HG03097 (cell line): ENCODE results near the gene SVIL.
"Not testable (repeated sequence)": the region's sequence is repeated elsewhere in the genome, so short reads cannot be mapped to it uniquely, and the experiment has no call there.

Experiments used
- ATAC-seq: cut with Tn5 transposase; IDR thresholded peaks from one replicate; pipeline ENCODE4 v1.9.1; 2021; ENCODE audit not compliant: unreplicated experiment, low FRiP score

The SVIL gene

DNA sequence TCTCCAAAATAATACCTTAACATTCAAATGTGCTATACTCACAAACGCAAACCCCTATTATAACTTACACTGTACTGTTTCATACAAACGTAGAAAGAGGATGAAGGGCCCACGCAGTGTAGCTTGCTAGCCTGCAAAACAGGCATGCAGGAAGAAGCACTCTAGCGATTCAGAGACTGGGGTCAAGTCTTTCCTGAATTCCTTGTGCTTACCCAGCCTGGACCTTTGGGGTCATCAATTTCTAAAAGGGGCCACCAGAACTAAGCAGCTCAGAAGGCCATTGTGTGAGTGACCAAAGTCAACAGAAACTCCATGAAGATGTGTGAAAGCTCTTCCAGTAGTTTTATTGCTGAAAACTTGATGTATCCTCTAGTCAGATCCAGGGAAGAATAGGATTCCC is 111.9 kb downstream of the SVIL start:
- ATAC-seq: no peak

DNA sequence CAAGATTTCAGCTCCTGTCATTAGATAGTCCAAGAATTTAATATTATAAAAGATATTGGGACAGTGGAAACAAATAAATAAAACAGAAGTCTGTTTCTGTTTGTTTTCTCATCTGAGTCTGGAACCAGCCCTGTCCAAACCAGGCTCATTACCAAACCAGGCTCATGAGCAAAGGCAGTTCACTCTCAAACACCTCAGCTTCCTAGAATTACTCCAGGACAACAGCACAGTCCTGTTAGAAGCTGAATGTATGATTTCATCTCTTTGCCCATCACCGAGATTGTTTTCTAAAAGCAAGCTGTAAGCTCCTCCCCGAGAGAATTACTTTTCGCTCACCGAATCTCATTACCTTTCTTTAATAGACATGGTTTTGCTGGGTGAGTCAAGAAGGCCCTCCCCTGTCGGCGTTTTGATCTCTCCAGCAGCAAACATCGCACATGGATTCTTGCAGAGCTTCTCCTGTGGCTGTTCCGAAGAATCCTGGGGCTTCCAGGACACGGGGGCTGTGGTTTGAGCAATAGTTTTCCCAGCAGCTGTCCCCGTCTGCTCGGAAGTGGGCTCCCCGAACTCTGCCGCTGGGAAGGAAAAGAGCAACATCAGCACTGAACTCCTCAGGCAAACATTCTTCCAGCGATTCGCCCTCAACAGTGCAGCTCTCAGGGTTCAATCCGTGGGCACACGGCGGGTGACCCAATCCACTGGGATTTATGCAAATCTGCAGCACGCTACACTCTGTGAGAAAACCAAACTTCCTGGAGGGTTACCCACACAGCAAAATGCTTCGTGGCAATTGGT is 112.5 kb downstream of the SVIL start:
- ATAC-seq: no peak

- ATAC-seq: no peak
These were observed 115.1 kb downstream of the SVIL start for GRCh38 chr10:29519659-29520058.

- ATAC-seq: no peak
These were observed 117.3 kb downstream of the SVIL start for GRCh38 chr10:29517352-29517923.

DNA sequence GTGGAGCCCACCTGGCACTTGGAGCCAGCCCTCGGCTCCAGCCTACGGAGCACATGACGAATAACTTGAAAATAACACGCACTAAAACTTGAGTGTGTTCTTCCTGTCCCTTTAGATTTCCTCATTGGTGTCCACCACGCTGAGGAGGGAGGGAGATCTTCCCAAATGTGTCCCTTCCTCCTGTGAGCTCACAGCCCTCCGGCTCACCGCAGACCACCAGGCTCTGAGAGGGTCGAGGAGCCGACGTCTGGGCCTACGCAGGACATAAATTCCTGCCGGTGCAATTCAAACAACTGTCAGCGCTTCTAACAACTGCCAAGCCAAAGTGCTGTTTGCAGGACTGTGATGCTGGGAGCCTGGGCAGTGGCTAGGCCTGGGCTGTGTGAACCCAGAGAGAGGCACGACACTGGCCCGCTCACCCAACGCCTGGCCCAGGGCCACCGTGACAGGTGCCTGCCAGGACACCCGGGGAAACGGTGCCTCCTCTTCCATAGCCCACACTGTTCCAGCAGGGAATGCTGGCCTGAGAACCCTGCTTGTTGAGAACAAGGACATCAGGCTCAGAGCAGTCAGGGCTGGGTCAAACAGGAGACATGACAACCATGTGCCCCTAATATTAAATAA is 118.3 kb downstream of the SVIL start:
- ATAC-seq: not testable (repeated sequence)

DNA sequence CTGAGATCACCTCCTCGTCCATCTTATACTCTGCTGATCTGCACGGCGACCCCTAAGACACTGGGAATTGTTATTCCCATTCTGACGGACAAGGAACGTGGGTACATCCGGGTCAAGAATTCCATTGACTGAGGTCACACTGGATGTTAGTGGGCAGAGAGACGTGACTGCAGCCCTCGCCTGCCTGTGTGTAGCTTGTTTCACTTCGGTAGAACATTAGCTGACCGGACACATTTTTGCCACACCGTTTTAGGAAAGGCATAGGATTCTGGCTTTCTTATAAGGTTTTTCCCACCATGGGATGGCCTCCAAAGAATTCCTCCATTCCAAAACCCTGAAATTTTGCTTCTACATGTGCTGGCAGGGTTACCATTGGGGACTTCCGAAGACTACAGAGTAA is 118.9 kb downstream of the SVIL start:
- ATAC-seq: not testable (repeated sequence)

DNA sequence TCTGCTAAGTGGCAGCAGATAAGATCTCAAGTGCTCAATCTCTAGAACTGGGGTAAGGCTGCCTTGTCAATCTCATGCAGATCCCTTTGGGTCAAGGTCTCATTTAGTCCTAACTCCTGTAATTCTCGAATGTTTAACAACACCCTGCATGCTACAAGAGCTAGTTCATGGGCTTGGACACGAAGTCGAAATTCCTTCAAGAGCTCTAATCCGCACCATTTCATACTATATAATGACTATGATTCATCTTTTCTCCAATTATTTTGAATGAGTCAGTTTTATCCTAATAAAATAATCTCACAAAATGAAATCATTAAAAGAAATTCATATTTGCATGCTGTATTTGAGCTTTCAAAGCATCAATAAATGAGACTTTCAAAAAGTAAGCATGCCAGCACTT is 119.7 kb downstream of the SVIL start:
- ATAC-seq: not testable (repeated sequence)

DNA sequence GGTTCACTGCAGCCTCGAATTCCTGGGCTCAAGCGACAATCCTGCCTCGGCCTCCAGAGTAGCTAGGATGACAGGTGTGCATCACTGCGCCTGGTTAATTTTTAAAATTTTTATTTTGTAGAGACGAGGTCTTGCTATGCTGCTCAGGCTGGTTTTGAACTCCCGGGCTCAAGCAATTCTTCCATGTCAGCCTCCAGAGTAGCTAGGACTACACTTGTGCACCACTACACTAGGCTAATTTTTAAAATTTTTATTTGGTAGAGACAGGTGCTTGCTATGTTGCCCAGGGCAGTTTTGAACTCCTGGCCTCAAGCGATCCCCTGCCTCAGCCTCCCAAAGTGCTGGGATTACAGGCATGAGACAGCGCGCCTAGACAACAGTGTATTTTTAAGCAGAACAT is 120.5 kb downstream of the SVIL start:
- ATAC-seq: no peak

- ATAC-seq: no peak
These were observed 122.3 kb downstream of the SVIL start for GRCh38 chr10:29512425-29512974.

- ATAC-seq: not testable (repeated sequence)
These were observed 123.0 kb downstream of the SVIL start for GRCh38 chr10:29511806-29512205.

DNA sequence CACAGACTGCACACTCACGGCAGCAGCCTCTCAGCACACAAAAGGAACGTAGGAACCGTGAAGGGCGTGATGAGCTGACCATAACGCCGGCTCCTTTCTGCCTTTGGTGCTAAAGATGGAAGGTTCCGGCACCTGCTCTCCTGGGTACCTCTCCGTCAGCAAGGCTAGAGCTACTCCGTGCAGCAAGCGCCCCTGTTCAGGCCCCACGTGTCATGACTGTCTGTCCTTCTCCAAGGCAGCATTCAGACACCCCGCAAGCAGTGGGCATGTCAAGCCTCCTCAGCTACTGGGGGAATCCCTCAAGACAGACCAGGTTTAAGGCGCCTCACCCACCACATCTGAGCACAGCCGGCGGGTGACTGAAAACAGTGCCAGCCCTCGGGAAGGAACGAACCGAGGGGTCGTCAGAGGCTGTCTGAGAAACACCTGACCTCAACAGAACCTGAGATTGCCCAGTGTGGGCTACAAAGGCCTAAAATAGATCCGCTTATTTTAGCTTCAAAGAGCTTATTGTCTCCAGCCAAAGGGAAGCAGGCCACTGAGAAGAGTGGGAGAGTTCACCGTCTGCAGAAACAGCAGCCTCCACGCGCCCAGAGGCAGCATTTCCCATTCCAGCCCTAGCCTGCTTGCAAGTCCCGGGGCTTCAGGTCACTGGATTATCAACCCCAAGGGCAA is 124.2 kb downstream of the SVIL start:
- ATAC-seq: not testable (repeated sequence)

DNA sequence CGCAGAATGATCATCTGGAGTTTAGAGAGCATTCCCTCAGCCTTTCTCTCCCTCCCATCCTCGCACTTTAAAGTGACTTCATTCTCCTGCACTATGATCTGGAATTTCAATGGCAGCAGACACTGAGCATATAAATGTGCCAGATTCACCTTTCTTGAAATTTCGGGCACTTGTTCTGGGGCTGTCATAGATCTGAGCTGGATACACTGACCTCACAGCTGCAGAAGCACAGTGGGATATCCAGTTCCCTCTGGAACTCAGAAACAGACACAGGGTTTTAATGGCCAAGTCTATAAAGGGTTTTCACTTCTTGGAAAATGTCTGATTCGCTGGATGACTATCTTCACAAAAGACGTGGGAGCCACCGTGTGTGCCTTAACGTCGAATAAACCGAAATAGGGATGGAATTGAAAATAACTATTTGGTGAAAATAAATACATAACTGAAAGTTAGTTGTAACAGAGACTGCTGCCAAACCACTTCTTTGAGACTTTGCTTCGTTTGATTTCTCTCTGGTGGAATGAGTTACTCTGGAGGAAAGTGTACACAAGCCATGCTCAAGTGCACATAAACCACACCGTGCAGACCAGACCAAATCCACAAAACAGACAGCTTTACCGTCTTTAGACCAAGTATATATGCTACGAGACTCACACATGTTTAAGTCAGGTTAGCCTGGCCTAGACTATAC is 126.1 kb downstream of the SVIL start:
- ATAC-seq: no peak

DNA sequence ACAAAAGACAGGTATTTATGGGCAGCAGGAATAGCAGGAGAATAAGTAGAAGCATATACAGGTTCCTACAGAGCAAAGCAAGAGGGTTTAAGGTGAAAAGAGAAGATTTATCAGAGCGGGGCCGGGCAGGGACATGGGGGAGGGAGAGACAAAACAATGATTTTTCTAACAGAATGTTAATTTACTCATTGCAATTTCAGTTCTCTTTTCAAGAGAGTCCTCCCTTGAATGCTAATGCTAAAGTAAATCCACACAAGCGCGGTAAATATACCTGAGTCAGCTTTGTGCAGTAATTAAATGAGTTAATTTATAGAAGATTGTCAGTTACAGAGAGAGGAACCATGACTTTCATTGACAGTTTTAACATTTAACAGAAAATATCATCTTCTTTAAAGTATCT is 127.0 kb downstream of the SVIL start:
- ATAC-seq: not testable (repeated sequence)

DNA sequence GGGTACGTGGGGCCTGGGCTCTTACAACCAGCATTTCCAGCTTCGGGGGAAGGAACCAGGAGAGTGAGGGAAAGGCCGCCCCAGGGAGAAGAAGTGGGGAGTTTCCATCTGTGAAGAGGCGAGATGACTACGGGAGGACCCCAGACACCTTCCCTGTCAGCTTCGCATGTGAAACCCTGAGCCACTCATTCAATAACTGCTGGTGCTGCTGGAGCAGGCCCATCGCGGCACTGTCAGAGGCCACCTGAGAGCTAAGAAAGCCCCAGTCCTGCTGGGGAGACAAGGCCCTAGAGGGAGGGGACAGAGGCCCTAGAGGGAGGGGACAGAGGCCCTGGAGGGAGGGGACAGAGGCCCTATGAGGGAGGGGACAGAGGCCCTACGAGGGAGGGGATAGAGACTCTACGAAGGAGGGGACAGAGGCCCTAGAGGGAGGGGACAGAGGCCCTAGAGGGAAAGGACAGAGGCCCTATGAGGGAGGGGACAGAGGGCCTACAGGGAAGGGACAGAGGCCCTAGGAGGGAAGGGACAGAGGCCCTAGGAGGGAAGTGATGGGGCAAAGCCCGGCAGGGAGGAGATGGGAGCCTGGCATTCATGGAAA is 128.3 kb downstream of the SVIL start:
- ATAC-seq: not testable (repeated sequence)

DNA sequence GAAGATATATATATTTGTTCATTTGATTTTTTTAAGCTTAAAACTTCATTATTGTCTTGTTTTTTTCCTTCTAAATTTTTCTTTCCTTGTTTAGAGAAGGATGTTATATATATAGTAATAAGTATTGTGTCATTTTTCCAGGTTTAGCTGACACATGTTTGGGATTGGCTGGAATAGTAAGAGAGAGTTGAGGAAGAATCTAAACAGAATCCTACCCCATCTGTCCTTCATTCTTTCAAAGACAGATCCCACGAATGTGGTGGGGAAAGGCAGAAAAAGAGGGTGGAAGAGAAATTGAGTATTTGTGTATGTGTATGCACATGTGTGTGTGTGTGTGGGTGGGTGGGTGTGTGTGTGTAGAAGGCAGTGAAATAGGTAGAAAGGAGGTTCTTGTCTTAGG is 132.4 kb downstream of the SVIL start:
- ATAC-seq: no peak

DNA sequence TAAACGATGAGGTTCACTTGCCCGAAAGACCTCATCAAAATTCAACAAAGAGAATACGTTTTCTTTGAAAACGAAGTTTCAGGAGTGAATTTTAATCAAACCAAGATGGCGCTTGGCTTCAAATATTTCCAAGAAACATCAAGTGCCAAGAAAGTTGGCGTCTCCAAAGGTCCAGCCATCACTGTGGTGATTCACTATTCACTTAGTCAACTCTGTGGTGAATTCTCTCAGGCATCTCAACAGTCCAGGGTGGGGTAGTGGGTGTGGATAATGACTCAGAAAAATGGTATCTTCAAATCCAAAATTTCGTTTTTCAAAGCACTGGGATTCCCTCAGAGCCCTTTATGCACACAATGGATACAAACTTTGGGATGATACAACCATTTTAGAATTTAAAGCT is 133.1 kb downstream of the SVIL start:
- no peak for ATAC-seq

GRCh38 chr10:29499993-29500537 is 134.7 kb downstream of the SVIL start:
- no peak for ATAC-seq

GRCh38 chr10:29496341-29497162 is 138.2 kb downstream of the SVIL start:
- ATAC-seq: no peak

DNA sequence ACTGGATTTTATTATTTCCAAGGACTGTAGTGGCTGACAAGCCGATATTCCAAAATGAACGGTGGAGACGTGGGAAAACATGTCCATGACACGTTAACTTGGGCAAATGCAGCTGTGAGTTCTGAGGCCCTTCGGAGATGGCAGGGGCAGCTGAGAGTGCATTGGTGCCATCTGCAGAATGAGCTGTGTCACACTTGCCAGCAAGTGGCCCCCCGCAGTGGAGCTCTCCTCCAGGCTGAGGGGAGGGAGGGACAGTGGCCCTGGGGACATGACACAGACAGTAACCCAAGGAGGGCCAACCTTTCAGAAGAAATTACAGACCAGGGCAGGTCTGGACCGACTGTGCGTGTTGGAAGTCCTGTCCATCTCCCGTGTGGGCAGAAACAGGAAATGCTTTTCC is 139.4 kb downstream of the SVIL start:
- no peak for ATAC-seq
